ENCODE results near the gene FMO5.
"Not testable (repeated sequence)": the region's sequence is repeated elsewhere in the genome, so short reads cannot be mapped to it uniquely, and the experiment has no call there.

DNA sequence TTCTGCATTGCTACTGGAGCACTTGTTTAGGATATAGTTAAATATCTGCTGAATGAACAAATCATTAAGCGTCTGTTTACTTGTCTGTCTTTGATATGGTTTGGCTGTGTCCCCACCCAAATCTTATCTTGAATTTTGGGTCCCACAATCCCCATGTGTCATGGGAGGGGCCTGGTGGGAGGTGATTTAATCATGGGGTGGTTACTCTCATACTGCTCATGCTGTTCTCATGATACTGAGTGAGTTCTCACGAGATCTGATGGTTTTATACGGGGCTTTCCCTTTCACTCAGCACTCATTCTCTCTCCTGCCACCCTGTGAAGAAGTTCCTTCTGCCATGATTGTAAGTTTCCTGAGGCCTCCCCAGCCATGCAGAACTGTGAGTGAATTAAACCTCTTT is 27.8 kb downstream of the FMO5 start:
- TF ChIP-seq, protein P1, sequence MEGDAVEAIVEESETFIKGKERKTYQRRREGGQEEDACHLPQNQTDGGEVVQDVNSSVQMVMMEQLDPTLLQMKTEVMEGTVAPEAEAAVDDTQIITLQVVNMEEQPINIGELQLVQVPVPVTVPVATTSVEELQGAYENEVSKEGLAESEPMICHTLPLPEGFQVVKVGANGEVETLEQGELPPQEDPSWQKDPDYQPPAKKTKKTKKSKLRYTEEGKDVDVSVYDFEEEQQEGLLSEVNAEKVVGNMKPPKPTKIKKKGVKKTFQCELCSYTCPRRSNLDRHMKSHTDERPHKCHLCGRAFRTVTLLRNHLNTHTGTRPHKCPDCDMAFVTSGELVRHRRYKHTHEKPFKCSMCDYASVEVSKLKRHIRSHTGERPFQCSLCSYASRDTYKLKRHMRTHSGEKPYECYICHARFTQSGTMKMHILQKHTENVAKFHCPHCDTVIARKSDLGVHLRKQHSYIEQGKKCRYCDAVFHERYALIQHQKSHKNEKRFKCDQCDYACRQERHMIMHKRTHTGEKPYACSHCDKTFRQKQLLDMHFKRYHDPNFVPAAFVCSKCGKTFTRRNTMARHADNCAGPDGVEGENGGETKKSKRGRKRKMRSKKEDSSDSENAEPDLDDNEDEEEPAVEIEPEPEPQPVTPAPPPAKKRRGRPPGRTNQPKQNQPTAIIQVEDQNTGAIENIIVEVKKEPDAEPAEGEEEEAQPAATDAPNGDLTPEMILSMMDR (IDR thresholded peaks at IDR 0.05; ENCODE audit: low read depth, low read length, missing input control) = not testable (repeated sequence)
- TF ChIP-seq RXRA (IDR thresholded peaks at IDR 0.05); SP1 (IDR thresholded peaks at IDR 0.05); EGR1 (IDR thresholded peaks at IDR 0.05; ENCODE audit: low read depth in 2 of 2); GABPA (IDR thresholded peaks at IDR 0.05 in 1 of 2, conservative IDR thresholded peaks at IDR 0.05 in 1 of 2); JUND (IDR thresholded peaks at IDR 0.05): not testable (repeated sequence)
- TF ChIP-seq, protein P2, sequence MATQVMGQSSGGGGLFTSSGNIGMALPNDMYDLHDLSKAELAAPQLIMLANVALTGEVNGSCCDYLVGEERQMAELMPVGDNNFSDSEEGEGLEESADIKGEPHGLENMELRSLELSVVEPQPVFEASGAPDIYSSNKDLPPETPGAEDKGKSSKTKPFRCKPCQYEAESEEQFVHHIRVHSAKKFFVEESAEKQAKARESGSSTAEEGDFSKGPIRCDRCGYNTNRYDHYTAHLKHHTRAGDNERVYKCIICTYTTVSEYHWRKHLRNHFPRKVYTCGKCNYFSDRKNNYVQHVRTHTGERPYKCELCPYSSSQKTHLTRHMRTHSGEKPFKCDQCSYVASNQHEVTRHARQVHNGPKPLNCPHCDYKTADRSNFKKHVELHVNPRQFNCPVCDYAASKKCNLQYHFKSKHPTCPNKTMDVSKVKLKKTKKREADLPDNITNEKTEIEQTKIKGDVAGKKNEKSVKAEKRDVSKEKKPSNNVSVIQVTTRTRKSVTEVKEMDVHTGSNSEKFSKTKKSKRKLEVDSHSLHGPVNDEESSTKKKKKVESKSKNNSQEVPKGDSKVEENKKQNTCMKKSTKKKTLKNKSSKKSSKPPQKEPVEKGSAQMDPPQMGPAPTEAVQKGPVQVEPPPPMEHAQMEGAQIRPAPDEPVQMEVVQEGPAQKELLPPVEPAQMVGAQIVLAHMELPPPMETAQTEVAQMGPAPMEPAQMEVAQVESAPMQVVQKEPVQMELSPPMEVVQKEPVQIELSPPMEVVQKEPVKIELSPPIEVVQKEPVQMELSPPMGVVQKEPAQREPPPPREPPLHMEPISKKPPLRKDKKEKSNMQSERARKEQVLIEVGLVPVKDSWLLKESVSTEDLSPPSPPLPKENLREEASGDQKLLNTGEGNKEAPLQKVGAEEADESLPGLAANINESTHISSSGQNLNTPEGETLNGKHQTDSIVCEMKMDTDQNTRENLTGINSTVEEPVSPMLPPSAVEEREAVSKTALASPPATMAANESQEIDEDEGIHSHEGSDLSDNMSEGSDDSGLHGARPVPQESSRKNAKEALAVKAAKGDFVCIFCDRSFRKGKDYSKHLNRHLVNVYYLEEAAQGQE (IDR thresholded peaks at IDR 0.05) = not testable (repeated sequence)
- TF ChIP-seq, protein P3, sequence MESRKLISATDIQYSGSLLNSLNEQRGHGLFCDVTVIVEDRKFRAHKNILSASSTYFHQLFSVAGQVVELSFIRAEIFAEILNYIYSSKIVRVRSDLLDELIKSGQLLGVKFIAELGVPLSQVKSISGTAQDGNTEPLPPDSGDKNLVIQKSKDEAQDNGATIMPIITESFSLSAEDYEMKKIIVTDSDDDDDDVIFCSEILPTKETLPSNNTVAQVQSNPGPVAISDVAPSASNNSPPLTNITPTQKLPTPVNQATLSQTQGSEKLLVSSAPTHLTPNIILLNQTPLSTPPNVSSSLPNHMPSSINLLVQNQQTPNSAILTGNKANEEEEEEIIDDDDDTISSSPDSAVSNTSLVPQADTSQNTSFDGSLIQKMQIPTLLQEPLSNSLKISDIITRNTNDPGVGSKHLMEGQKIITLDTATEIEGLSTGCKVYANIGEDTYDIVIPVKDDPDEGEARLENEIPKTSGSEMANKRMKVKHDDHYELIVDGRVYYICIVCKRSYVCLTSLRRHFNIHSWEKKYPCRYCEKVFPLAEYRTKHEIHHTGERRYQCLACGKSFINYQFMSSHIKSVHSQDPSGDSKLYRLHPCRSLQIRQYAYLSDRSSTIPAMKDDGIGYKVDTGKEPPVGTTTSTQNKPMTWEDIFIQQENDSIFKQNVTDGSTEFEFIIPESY (IDR thresholded peaks at IDR 0.05) = not testable (repeated sequence)
- TF ChIP-seq, protein P4, sequence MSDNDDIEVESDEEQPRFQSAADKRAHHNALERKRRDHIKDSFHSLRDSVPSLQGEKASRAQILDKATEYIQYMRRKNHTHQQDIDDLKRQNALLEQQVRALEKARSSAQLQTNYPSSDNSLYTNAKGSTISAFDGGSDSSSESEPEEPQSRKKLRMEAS (IDR thresholded peaks at IDR 0.05) = not testable (repeated sequence)

Measured in liver (tissue), 3 donors.